Dedifferentiated amniotic fluid mesenchymal stem cell (primary cell): ENCODE results near the gene PRAMEF5.
"Not testable (repeated sequence)": the region's sequence is repeated elsewhere in the genome, so short reads cannot be mapped to it uniquely, and the experiment has no call there.

Source experiments
- DNase-seq: peaks from one replicate; pipeline ENCODE4 v3.0.0-alpha.2; 2016; ENCODE audit errors: extremely low spot score

PRAMEF5 gene

DNA sequence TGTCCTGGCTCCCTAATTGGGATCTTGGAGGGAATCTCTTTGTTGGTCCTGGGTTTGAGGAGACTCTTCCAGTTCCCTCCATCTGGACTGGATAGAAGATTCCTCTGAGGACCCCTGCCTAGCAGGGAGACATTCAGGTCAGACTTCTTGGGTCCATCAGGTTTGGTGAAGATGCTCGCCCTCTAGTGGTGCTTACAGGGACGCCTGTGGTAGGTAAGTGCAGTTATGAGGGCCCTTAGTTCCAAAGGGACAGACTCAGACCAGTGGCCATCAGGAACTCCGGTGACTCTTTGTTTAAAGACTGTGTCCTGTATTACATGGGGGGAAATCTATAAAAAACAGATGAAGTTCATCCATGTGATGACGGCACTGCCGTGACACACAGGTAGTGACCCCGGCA lies 23.0 kb downstream of the PRAMEF5 start:
- DNase-seq = not testable (repeated sequence)

GRCh38 chr1:13279617-13280016 lies 25.6 kb downstream of the PRAMEF5 start:
- not testable (repeated sequence) for DNase-seq

- DNase-seq = not testable (repeated sequence)
Observed at GRCh38 chr1:13285037-13285436, 31.0 kb downstream of the PRAMEF5 start, which contains the start of gene PRAMEF8. PRAMEF8 (minus strand) TSS chr1:13285137; CDS start chr1:13284091, 1,046 bp downstream.

DNA sequence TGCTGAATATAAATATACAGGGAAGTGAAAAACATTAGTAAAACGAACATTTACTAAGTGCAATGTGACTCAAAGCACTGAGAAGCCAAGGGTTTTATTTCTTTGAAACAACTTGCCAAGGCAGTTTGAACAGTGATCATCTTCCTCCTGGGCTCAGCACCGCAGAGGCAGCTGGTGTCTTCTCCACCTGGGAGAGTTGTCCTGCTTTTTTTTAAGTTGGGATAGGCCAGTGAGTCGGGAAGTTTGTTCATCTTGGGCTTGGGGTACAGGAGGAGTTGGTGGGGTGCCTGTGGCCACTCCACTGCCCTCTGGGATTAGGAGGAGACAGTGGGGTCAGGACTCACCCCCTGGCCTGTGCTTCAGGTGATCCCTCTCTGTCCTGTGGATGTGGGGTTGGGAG lies 35.0 kb downstream of the PRAMEF5 start:
- not testable (repeated sequence) for DNase-seq

DNA sequence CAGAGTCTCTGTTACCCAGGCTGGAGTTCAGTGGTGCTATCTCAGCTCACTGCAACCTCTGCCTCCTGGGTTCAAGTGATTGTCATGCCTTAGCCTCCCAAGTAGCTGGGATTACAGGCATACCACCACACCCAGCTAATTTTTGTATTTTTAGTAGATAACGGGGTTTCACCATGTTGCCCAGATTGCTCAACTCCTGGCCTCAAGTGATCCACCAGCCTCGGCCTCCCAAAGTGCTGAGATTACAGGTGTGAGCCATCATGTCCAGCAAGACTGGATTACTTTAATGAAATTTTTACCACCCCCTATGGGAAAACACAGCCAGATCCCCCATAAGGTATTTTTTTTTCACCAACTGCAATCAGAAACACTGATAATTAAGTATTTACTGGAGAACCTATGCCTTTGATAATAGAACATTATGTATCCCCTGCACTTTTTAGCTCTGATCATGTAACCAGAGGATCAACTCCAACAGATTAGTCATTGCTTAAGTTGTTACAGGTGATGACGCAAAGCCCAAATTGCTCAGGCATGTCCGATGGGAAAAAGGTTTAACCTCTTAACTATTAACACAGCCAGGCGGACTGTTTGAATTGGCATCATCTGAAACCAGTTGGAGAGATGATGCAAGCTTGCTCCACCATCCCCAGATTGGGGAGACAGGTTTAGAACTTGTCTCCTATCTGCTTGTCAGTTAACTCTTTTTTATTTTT lies 43.4 kb downstream of the PRAMEF5 start:
- DNase-seq = not testable (repeated sequence)

GRCh38 chr1:13298699-13299098 lies 44.7 kb downstream of the PRAMEF5 start:
- not testable (repeated sequence) for DNase-seq

DNA sequence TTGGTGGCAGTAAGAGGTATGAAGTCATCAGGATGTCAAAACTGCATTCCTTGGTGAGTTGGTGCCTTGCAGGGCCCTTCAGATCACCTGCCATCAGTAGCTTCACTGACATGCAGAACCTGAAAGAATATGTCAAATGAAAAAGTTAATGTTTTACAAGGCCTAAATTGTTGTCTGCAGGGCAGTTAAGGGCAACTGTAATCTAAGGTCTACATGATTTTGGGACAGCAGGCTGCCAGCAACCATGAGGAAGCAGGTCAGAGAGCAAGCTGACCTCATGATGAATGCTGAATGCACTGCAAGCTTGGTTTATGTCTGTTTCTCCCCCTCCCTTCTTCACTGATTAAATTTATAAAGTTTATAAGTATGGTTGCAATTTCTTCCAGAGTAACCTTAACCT lies 48.2 kb downstream of the PRAMEF5 start:
- DNase-seq = not testable (repeated sequence)

DNA sequence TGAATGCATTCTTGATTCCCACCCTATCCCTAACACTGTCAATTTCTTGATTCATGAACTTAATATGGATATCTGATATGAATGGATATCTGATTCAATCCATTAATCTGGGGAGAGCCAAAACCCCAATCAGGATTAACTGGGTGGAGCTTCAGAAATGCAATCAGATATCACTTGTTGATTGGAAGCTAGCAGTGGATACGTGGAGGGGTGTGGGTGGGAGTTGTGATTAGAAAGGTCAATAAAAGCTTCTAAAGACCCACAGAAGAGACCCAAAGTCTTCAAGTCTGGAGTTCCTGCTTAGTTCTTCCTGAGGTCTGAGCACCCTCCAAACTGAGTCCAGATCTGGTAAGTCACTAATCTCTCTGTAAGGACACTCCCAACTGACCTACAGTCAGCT lies 49.2 kb downstream of the PRAMEF5 start, which contains the start of gene PRAMEF33:
TSS of gene PRAMEF33 (plus strand) at position 301 of the 400 bp plus-strand sequence. CDS start 2,416 bp downstream, outside the sequence.
- DNase-seq = not testable (repeated sequence)
